Neural cell (in vitro differentiated cells): ENCODE measurements around the gene GAREM1. TPM values are rescaled to one million over a fixed set of nuclear protein-coding genes. Genes with fewer than 3 reads are reported as not detected.

ENCODE experiments used
- H2AFZ ChIP-seq: fragments of 200-600, 300-800 bp; sonication (generic), shearing (Covaris generic); 2 replicates; pipeline ENCODE4 v1.6.0; 2014; ENCODE audit warnings: low read depth, mild to moderate bottlenecking, antibody characterized with exemption, low read length, moderate library complexity
- H3F3A ChIP-seq: fragments of 200-600 bp; shearing (Covaris generic); 2 replicates; pipeline ENCODE4 v1.6.1; 2016; ENCODE audit warnings: mild to moderate bottlenecking, moderate library complexity, mixed read lengths, antibody characterized with exemption, low read length; ENCODE audit not compliant: insufficient read depth, poor library complexity, severe bottlenecking
- H3K27ac ChIP-seq: fragments of 200-600, 300-800 bp; sonication (generic), shearing (Covaris generic); 2 replicates; pipeline ENCODE4 v1.5.1; 2014; ENCODE audit warnings: mild to moderate bottlenecking, low read length, moderate library complexity
- H3K27me3 ChIP-seq: fragments of 300-800, 200-600 bp; sonication (generic), shearing (Covaris generic); 2 replicates; pipeline ENCODE4 v1.6.0; 2014; ENCODE audit warnings: mild to moderate bottlenecking, low read depth, low read length, moderate library complexity; ENCODE audit not compliant: insufficient read depth
- H3K36me3 ChIP-seq: fragments of 300-800, 200-600 bp; sonication (generic), shearing (Covaris generic); 2 replicates; pipeline ENCODE4 v1.5.1; 2014; ENCODE audit warnings: mild to moderate bottlenecking, antibody characterized with exemption, low read length, moderate library complexity; ENCODE audit not compliant: insufficient read depth
- H3K4me2 ChIP-seq: fragments of 300-800, 200-600 bp; sonication (generic), shearing (Covaris generic); 2 replicates; pipeline ENCODE4 v1.6.0; 2014; ENCODE audit warnings: mild to moderate bottlenecking, low read length
- H3K4me3 ChIP-seq: fragments of 300-800, 200-600 bp; sonication (generic), shearing (Covaris generic); 2 replicates; pipeline ENCODE4 v1.5.1; 2014; ENCODE audit warnings: mild to moderate bottlenecking, low read length, moderate library complexity
- H3K79me2 ChIP-seq: fragments of 200-600 bp; shearing (Covaris generic); replicated peaks from 2 replicates; pipeline ENCODE4 v1.6.0; 2014; ENCODE audit warnings: mild to moderate bottlenecking, low read length, moderate library complexity; ENCODE audit not compliant: insufficient read depth
- H3K9ac ChIP-seq: fragments of 300-800, 200-600 bp; sonication (generic), shearing (Covaris generic); 2 replicates; pipeline ENCODE4 v1.6.1; 2016; ENCODE audit warnings: mild to moderate bottlenecking, low read length, mixed read lengths
- H3K9me2 ChIP-seq: fragments of 200-600 bp; shearing (Covaris generic); 2 replicates; pipeline ENCODE4 v1.6.1; 2016; ENCODE audit warnings: mild to moderate bottlenecking, low read length, mixed read lengths; ENCODE audit not compliant: insufficient read depth
- H3K9me3 ChIP-seq: fragments of 200-600, 300-800 bp; sonication (generic), shearing (Covaris generic); 2 replicates; pipeline ENCODE4 v1.6.1; 2016; ENCODE audit warnings: mild to moderate bottlenecking, mixed run types, low read length, moderate library complexity, mixed read lengths
- H4K20me1 ChIP-seq: fragments of 200-600 bp; shearing (Covaris generic); 2 replicates; pipeline ENCODE4 v1.6.1; 2016; ENCODE audit warnings: mild to moderate bottlenecking, mixed run types; ENCODE audit not compliant: insufficient read depth
- CTCF ChIP-seq: fragments of 450-650 bp; IDR thresholded peaks from 2 replicates; pipeline ENCODE4 v1.5.1; 2014; ENCODE audit warnings: antibody characterized with exemption, mild to moderate bottlenecking, moderate library complexity; ENCODE audit not compliant: poor library complexity, severe bottlenecking
- EP300 ChIP-seq: fragments of 450-650 bp; conservative IDR thresholded peaks from 2 replicates; pipeline ENCODE4 v1.6.1; 2014; ENCODE audit warnings: antibody characterized with exemption, mild to moderate bottlenecking, moderate library complexity; ENCODE audit not compliant: poor library complexity, severe bottlenecking
- EZH2 ChIP-seq: fragments of 200-600, 300-800 bp; shearing (Covaris generic), sonication (generic); IDR thresholded peaks from 2 replicates; pipeline ENCODE4 v1.6.1; 2014; ENCODE audit warnings: antibody characterized with exemption, low read length, borderline replicate concordance, mild to moderate bottlenecking; ENCODE audit not compliant: insufficient read depth, poor library complexity, severe bottlenecking
- MXI1 ChIP-seq: fragments of 450-650 bp; conservative IDR thresholded peaks from 2 replicates; pipeline ENCODE4 v1.6.1; 2014; ENCODE audit warnings: antibody characterized with exemption, mild to moderate bottlenecking; ENCODE audit not compliant: poor library complexity, severe bottlenecking
- POLR2AphosphoS5 ChIP-seq: IDR thresholded peaks from 2 replicates; pipeline ENCODE4 v1.6.1; 2012
- RAD21 ChIP-seq: fragments of 450-650 bp; conservative IDR thresholded peaks from 2 replicates; pipeline ENCODE4 v1.6.1; 2014; ENCODE audit warnings: antibody characterized with exemption, mild to moderate bottlenecking, moderate library complexity
- REST ChIP-seq: IDR thresholded peaks from 2 replicates; pipeline ENCODE4 v1.6.1; 2012; ENCODE audit warnings: borderline replicate concordance
- SMC3 ChIP-seq: fragments of 450-650 bp; conservative IDR thresholded peaks from 2 replicates; pipeline ENCODE4 v1.6.1; 2014; ENCODE audit warnings: antibody characterized with exemption, mild to moderate bottlenecking, moderate library complexity; ENCODE audit not compliant: poor library complexity
- TAF1 ChIP-seq: IDR thresholded peaks from 2 replicates; pipeline ENCODE4 v1.6.1; 2012; ENCODE audit warnings: low read depth
- polyA plus RNA-seq: library from polyadenylated mRNA; depleted of rRNA; stranded (reverse); fragments of >200 nt; gene quantifications from 2 replicates; pipeline ENCODE4 v1.2.3, GENCODE V29; 2014

Gene GAREM1
- polyA plus RNA-seq, 1 donor from 2014 or later = 1.3 TPM

- H3K9me2 ChIP-seq = no peaks in the 10 kb centered on the region
- no peaks in the 10 kb centered on the region for H3F3A ChIP-seq
- no peaks in the 10 kb centered on the region for H3K27me3 ChIP-seq
- no peak overlapping the region for H3K27ac ChIP-seq
- no peaks in the 10 kb centered on the region for H3K79me2 ChIP-seq
- no peaks in the 10 kb centered on the region for H3K9me3 ChIP-seq
- H2AFZ ChIP-seq = no peak overlapping the region
- H4K20me1 ChIP-seq = no peaks in the 10 kb centered on the region
- TF ChIP-seq SMC3 (no peak), EZH2 (no peak), EP300 (no peak), TAF1 (no peak), CTCF (no peak), POLR2AphosphoS5 (no peak), RAD21 (no peak), REST (no peak), MXI1 (no peak)
- H3K36me3 ChIP-seq = no peaks in the 10 kb centered on the region
- no peak overlapping the region for H3K9ac ChIP-seq
- H3K4me2 ChIP-seq = no peak overlapping the region
- H3K4me3 ChIP-seq = no peak overlapping the region
These were observed 153.0 kb downstream of the GAREM1 start for GRCh38 chr18:32317651-32318050.

GRCh38 chr18:32315881-32316280 lies 154.8 kb downstream of the GAREM1 start:
- H3K36me3 ChIP-seq = no peaks in the 10 kb centered on the region
- H3K9me3 ChIP-seq = no peaks in the 10 kb centered on the region
- H3K9me2 ChIP-seq = no peaks in the 10 kb centered on the region
- no peaks in the 10 kb centered on the region for H4K20me1 ChIP-seq
- H3K4me3 ChIP-seq = no peak overlapping the region
- no peaks in the 10 kb centered on the region for H3K27me3 ChIP-seq
- H3K4me2 ChIP-seq = no peak overlapping the region
- no peaks in the 10 kb centered on the region for H3F3A ChIP-seq
- TF ChIP-seq MXI1 (no peak), TAF1 (no peak), POLR2AphosphoS5 (no peak), REST (no peak), RAD21 (no peak), SMC3 (no peak), EZH2 (no peak), CTCF (no peak), EP300 (no peak)
- H3K27ac ChIP-seq = no peak overlapping the region
- H2AFZ ChIP-seq = no peak overlapping the region
- no peaks in the 10 kb centered on the region for H3K79me2 ChIP-seq
- no peak overlapping the region for H3K9ac ChIP-seq
